Natural killer cell treated with Interleukin-12 subunit alpha and Interleukin-12 subunit beta and Interleukin-15 and Interleukin-18, amount 100 ng/mL, for 72 hours (primary cell): ENCODE measurements around the gene TCF7L1. TPM values are rescaled to one million over a fixed set of nuclear protein-coding genes. Genes with fewer than 3 reads are reported as not detected.

Experiments used
- ATAC-seq, 2 donors: fragments of 150-1000 bp; cut with Tn5 transposase in 1 of 2; sonication (Bioruptor Pico), chemical (Tn5 transposase) in 1 of 2; 2 replicates each; pipeline ENCODE4 v1.10.0; 2021
- DNase-seq: peaks from one replicate; pipeline ENCODE4 v3.0.0; 2022; ENCODE audit warnings: low spot score
- H3K27ac Mint-ChIP-seq, 2 donors: 1 replicate in 1 of 2; 2 replicates in 1 of 2; pipeline ENCODE4 v1.8.0; 2022; ENCODE audit warnings: mixed read lengths in 2 of 2, mild to moderate bottlenecking in 1 of 2, moderate library complexity in 1 of 2
- H3K27me3 Mint-ChIP-seq, 2 donors: 1 replicate in 1 of 2; 2 replicates in 1 of 2; pipeline ENCODE4 v1.8.0; 2022; ENCODE audit warnings: mixed read lengths in 2 of 2
- H3K36me3 Mint-ChIP-seq: one replicate; pipeline ENCODE4 v1.8.0; 2022; ENCODE audit warnings: mixed read lengths
- H3K4me1 Mint-ChIP-seq, 2 donors: 1 replicate in 1 of 2; 2 replicates in 1 of 2; pipeline ENCODE4 v1.8.0; 2022; ENCODE audit warnings: low read depth in 2 of 2, mixed read lengths in 2 of 2, mild to moderate bottlenecking in 1 of 2
- H3K4me3 Mint-ChIP-seq: one replicate; pipeline ENCODE4 v1.8.0; 2022; ENCODE audit warnings: mixed read lengths
- H3K9me3 Mint-ChIP-seq: 2 replicates; pipeline ENCODE4 v1.8.0; 2022; ENCODE audit warnings: mixed read lengths
- total RNA-seq, 2 donors: library from RNA; stranded (reverse); gene quantifications; one replicate each; pipeline ENCODE4 v1.2.3, GENCODE V29; 2022

TCF7L1 gene
- total RNA-seq, 2 donors from 2014 or later = 0.14 TPM; not detected in 1

- H3K27ac Mint-ChIP-seq = no peak overlapping the region
- H3K36me3 Mint-ChIP-seq = no peaks in the 10 kb centered on the region
- peaks cover 10 to 15% of the 10 kb centered on the region in 2 donors for H3K4me1 Mint-ChIP-seq
- H3K9me3 Mint-ChIP-seq = no peaks in the 10 kb centered on the region
- no peak overlapping the region for H3K4me3 Mint-ChIP-seq
- DNase-seq (no peak), ATAC-seq (no peak)
- H3K27me3 Mint-ChIP-seq = peaks cover 0 to 7% of the 10 kb centered on the region in 2 donors
Measured at GRCh38 chr2:85175369-85176299, 42.4 kb downstream of the TCF7L1 start.

GRCh38 chr2:85177031-85177824, 44.0 kb downstream of the TCF7L1 start:
- DNase-seq = no peak
- Mint-ChIP-seq H3K36me3 (no peaks in the 10 kb centered on the region), H3K4me1 (peaks cover 10 to 19% of the 10 kb centered on the region in 2 donors)

GRCh38 chr2:85178154-85178553, 45.0 kb downstream of the TCF7L1 start:
- Mint-ChIP-seq H3K9me3 (no peaks in the 10 kb centered on the region), H3K4me1 (peaks cover 10 to 19% of the 10 kb centered on the region in 2 donors), H3K4me3 (no peak overlapping the region), H3K36me3 (no peaks in the 10 kb centered on the region), H3K27me3 (peaks cover 0 to 3% of the 10 kb centered on the region in 2 donors), H3K27ac (peak overlapping the region in 1 of 2 donors; percentile 12)
- DNase-seq (no peak), ATAC-seq (no peak)

More at GRCh38 chr2:85177031-85177824, 44.0 kb downstream of the TCF7L1 start:
- no peak for ATAC-seq
- no peaks in the 10 kb centered on the region for H3K9me3 Mint-ChIP-seq
- H3K4me3 Mint-ChIP-seq = no peak overlapping the region
- H3K27ac Mint-ChIP-seq = peak overlapping the region in 1 of 2 donors; percentile 12
- H3K27me3 Mint-ChIP-seq = peaks cover 0 to 9% of the 10 kb centered on the region in 2 donors

GRCh38 chr2:85178980-85179411, 45.8 kb downstream of the TCF7L1 start:
- Mint-ChIP-seq H3K27ac (no peak overlapping the region), H3K9me3 (no peaks in the 10 kb centered on the region)
- ATAC-seq = no peak

GRCh38 chr2:85179541-85179940, 46.3 kb downstream of the TCF7L1 start:
- Mint-ChIP-seq H3K27ac (peak overlapping the region in 1 of 2 donors; percentile 24), H3K36me3 (no peaks in the 10 kb centered on the region), H3K27me3 (peaks cover 0 to 3% of the 10 kb centered on the region in 2 donors), H3K4me3 (no peak overlapping the region), H3K9me3 (no peaks in the 10 kb centered on the region), H3K4me1 (peaks cover 10 to 24% of the 10 kb centered on the region in 2 donors)
- ATAC-seq = no peak
- DNase-seq = no peak

More at GRCh38 chr2:85178980-85179411, 45.8 kb downstream of the TCF7L1 start:
- no peaks in the 10 kb centered on the region for H3K36me3 Mint-ChIP-seq
- peaks cover 0 to 3% of the 10 kb centered on the region in 2 donors for H3K27me3 Mint-ChIP-seq
- H3K4me1 Mint-ChIP-seq = peaks cover 10 to 21% of the 10 kb centered on the region in 2 donors
- no peak overlapping the region for H3K4me3 Mint-ChIP-seq
- DNase-seq = no peak

- DNase-seq = no peak
- peaks cover 0 to 3% of the 10 kb centered on the region in 2 donors for H3K27me3 Mint-ChIP-seq
- H3K36me3 Mint-ChIP-seq = no peaks in the 10 kb centered on the region
- ATAC-seq = no peak
- peak overlapping the region in 1 of 2 donors; percentile 24 for H3K27ac Mint-ChIP-seq
- no peak overlapping the region for H3K4me3 Mint-ChIP-seq
- no peaks in the 10 kb centered on the region for H3K9me3 Mint-ChIP-seq
- H3K4me1 Mint-ChIP-seq = peaks cover 17 to 32% of the 10 kb centered on the region in 2 donors
Measured at GRCh38 chr2:85180322-85181133, 47.3 kb downstream of the TCF7L1 start.

- peaks cover 0 to 3% of the 10 kb centered on the region in 2 donors for H3K27me3 Mint-ChIP-seq
Measured at GRCh38 chr2:85181134-85181631, 48.0 kb downstream of the TCF7L1 start.

GRCh38 chr2:85181844-85182456, 48.8 kb downstream of the TCF7L1 start:
- DNase-seq (peak; percentile 31), ATAC-seq (no peak)
- no peak overlapping the region for H3K27ac Mint-ChIP-seq
- H3K4me3 Mint-ChIP-seq = no peak overlapping the region
- peaks cover 20 to 38% of the 10 kb centered on the region in 2 donors for H3K4me1 Mint-ChIP-seq
- no peaks in the 10 kb centered on the region for H3K9me3 Mint-ChIP-seq
- H3K36me3 Mint-ChIP-seq = no peaks in the 10 kb centered on the region
- peaks cover 0 to 3% of the 10 kb centered on the region in 2 donors for H3K27me3 Mint-ChIP-seq

More at GRCh38 chr2:85181134-85181631, 48.0 kb downstream of the TCF7L1 start:
- H3K9me3 Mint-ChIP-seq = no peaks in the 10 kb centered on the region
- no peak overlapping the region for H3K4me3 Mint-ChIP-seq
- peaks cover 20 to 35% of the 10 kb centered on the region in 2 donors for H3K4me1 Mint-ChIP-seq
- DNase-seq (peak; percentile 20), ATAC-seq (no peak)
- H3K36me3 Mint-ChIP-seq = no peaks in the 10 kb centered on the region
- peak overlapping the region in 1 of 2 donors; percentile 24 for H3K27ac Mint-ChIP-seq

- peaks cover 15 to 34% of the 10 kb centered on the region in 2 donors for H3K4me1 Mint-ChIP-seq
- H3K36me3 Mint-ChIP-seq = no peaks in the 10 kb centered on the region
- no peaks in the 10 kb centered on the region for H3K9me3 Mint-ChIP-seq
- DNase-seq (peak; percentile 18), ATAC-seq (no peak)
- H3K27me3 Mint-ChIP-seq = peaks cover 0 to 3% of the 10 kb centered on the region in 2 donors
- no peak overlapping the region for H3K4me3 Mint-ChIP-seq
- no peak overlapping the region for H3K27ac Mint-ChIP-seq
Measured at GRCh38 chr2:85183076-85183475, 49.9 kb downstream of the TCF7L1 start.

- H3K36me3 Mint-ChIP-seq = no peaks in the 10 kb centered on the region
Measured at GRCh38 chr2:85183479-85183878, 50.3 kb downstream of the TCF7L1 start.

GRCh38 chr2:85184231-85184630, 51.0 kb downstream of the TCF7L1 start:
- Mint-ChIP-seq H3K4me3 (no peak overlapping the region), H3K27me3 (peaks cover 0 to 3% of the 10 kb centered on the region in 2 donors), H3K4me1 (peaks cover 10 to 27% of the 10 kb centered on the region in 2 donors), H3K36me3 (no peaks in the 10 kb centered on the region), H3K27ac (no peak overlapping the region), H3K9me3 (no peaks in the 10 kb centered on the region)
- ATAC-seq (no peak), DNase-seq (no peak)

More at GRCh38 chr2:85183479-85183878, 50.3 kb downstream of the TCF7L1 start:
- Mint-ChIP-seq H3K9me3 (no peaks in the 10 kb centered on the region), H3K27me3 (peaks cover 0 to 3% of the 10 kb centered on the region in 2 donors), H3K4me3 (no peak overlapping the region), H3K27ac (no peak overlapping the region), H3K4me1 (peaks cover 14 to 30% of the 10 kb centered on the region in 2 donors)
- no peak for ATAC-seq
- DNase-seq = no peak

GRCh38 chr2:85184990-85185389, 51.8 kb downstream of the TCF7L1 start:
- H3K9me3 Mint-ChIP-seq = no peaks in the 10 kb centered on the region
- H3K36me3 Mint-ChIP-seq = no peaks in the 10 kb centered on the region
- peaks cover 0 to 3% of the 10 kb centered on the region in 2 donors for H3K27me3 Mint-ChIP-seq
- ATAC-seq (no peak), DNase-seq (no peak)
- peak overlapping the region; percentile 15 to 18 for H3K27ac Mint-ChIP-seq
- H3K4me3 Mint-ChIP-seq = no peak overlapping the region
- H3K4me1 Mint-ChIP-seq = peaks cover 10 to 27% of the 10 kb centered on the region in 2 donors
